GM21526 (cell line): ENCODE data around the gene SIX4.

Source experiments
- ATAC-seq: cut with Tn5 transposase; IDR thresholded peaks from one replicate; pipeline ENCODE4 v1.9.1; 2021; ENCODE audit warnings: moderate library complexity; ENCODE audit not compliant: unreplicated experiment, low FRiP score

Gene SIX4

DNA sequence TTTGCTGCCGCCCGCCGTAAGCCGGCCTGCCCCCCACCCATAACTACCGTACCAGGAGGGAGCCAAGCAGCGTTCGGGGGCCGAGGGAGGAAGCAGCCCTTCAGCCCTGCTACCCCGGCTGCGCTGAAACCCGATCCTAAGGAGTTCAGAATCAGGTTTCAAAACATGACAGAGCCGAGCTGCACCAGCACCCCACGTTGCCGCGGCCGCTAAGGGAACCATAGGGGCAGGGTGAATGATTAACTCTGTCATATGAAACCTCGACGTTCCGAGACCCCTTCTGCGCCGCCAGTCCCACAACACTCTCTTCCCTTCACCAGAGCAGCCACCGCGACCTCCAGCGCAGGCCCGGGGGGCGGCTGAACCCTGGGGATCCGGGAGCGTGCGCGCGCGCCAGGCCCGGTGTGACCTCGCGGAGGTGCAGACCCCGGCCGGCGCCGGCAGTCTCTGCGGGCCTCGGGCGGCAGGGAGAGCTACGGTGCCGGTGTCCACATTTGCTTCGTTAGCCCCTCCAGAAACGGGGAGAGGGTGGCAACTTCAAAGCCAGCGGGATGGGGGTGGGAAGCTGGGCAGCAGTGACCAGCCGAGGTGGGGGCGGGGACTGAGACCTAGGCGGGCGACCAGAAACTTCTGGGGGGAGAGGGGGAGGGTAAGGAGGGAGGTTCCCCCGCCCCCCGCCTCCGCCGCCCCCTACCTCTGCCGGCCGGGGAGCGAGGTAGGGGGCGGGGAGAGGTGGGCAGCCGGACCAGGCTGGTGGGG is 1.6 kb downstream of the SIX4 start:
- ATAC-seq: no peak

DNA sequence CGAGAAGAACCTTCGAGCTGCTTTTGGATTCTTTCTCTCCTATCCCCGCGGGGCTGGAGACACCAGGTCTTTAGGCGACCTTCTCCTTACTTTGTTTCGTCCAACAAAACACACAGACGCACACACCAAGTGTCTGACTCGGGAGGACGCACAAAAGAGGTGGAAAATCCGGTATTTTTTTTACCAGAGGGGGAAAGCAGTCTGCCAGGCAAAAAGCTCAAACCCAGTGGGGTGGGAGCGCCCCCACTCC is 2.1 kb downstream of the SIX4 start:
- no peak for ATAC-seq

DNA sequence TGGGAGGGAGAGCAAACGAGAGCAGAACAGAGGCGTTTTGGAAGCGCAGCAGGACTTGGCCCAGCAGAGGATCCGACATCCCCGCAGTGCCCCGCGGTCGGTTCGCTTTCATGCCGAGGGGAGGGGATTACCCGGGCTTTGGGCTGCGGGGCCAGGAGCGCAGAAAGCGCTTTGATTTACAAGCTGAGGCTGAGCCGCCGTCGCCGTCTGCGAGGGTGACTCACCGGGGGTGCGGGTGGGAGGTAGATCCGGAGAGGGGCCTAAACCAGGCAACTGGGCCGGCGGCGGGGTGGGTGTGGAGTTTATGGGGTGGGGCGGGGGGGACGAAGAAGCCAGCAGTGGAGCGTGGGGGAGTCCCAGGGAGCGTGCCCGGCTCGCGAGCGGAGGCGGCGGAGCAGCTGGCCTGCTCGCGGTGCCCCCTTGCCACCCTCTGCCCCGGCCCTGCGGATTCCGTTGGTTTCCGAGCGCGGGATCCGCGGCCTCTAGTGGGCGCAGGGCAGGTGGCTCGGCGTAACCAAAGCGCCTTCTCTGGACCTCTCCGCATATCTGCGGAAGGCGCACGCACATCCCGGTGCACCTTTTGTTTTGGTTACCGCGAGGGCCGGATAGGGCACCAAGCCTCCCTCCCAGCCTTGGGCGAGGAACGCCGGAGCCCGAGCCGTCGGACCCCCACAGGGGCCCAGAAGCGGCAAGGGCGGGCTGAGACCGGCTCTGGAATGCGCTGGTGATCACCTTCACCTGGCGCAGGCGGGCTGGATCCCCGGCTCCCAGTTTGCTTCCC is 2.6 kb downstream of the SIX4 start:
- no peak for ATAC-seq

DNA sequence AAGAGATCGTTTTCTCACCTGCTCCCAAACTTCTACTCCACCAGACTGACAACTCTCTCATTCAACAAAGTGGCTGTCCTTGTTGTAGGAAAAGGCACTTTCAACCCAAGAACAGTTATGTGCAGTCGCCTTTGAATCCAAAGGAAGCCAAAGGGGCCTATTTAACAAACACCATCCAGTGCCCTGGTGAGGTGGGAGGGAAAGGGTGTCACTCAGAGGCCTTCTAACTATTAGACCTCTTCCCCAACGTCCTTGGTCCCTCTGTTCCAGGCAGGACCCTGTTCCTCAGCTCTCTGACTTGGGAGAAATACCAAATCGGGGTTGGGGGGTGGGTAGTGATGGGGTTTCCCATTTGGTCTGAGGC is 3.2 kb downstream of the SIX4 start:
- ATAC-seq: no peak

DNA sequence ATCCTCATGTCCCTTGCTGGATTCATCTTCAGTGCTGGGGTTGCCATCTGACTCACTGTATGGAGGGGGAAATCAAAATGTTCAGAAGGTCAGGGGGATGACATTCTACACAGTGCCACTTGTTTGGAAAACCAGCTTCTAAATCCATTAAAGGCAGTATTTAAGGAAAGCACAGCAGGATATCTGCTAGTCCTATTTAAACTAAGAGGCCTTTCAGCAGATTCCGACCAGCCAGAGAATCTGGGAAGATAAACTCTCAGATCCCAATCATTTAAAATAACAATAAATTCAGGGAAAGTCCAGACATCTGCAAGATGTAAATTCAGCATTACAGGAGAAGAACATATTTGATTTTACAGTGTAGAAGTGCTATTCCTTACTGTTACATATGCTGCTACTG is 3.8 kb downstream of the SIX4 start:
- ATAC-seq: no peak

DNA sequence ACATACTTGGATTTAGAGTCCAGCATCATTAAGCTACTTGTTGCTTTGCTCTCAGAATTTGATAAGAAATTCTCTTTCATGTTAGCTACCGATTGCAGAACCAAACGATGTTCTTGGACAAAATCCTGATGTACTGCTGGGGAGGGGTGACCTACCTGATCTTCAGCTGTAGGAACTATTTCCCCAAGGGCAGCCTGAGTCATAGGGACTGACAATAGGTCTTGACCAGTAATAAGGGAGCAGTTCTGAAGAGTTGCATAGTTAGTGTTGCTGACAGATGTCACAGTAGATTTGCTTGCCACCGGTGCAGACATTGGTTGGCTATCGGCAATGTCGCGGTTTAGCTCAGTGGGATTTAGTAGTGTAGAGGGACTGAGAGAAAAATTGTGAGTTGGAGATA is 10.6 kb downstream of the SIX4 start:
- no peak for ATAC-seq

DNA sequence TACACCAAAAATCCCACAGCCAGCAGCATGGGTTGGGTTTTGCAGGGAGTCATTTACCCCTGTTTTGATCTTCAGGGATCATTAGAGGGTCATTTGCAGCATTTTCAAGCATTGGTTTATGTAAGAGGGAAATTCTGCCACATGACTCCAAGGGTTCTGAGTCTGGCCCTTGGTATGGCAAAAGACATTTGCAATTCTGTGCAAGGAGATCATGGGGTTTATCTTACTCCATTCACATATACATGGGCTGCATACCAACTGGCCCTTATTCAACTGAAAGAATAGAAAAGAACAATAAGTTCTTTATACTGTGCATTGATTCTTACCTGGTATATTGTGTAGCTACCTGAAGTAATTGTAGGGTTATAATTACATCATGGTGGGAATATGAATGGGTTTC is 13.7 kb downstream of the SIX4 start:
- no peak for ATAC-seq

DNA sequence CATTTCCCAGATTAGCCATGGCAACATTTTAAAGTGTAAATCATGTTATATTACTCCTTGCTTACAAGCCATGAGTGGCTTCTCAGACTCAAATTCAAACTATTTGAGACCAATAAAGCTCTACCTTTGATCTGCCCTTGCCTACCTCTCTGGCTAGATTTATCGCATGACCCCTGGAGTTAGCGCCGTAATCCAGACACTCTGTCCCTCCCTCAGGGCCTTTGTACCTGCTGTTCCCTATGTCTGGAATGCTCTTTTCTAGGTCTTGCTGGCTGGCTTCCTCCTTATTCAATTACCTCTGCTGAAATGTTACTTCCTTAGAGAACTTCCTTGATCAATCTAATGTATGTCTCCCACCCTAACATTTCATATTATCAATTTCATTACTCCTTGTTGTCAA is 16.3 kb downstream of the SIX4 start:
- no peak for ATAC-seq

DNA sequence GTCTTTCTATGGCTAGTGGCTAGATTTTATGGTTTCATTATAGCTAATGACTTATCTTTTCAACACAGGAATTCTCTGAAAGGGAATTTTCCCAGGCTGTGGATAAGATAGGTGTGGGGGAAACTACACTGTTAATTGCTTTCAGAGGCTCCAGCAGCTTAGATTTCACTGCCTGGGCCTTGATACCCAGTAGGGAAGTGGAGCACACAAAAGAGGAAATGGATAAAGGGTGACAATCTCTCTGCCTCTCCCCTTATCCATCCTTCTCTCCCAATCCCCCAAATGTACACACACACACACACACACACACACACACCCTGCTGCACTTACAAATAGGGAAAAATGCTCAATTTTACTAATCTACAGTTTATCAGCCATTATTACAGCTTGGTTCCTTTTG is 19.1 kb downstream of the SIX4 start:
- no peak for ATAC-seq

DNA sequence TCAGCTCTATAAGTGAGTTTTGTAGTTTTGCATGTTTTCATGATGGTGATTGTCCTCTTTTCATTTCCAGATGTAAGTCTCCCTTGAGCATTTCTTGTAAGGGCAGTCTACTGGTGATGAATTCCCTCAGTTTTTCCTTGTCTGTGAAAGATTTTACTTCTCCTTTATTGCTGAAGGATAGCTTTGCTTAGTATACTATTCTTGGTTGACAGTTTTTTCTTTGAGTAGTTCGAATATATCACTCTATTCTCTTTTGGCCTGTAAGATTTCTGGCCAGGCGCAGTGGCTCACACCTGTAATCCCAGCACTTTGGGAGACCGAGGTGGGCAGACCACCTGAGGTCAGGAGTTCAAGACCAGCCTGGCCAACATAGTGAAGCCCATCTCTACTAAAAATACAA is 23.6 kb downstream of the SIX4 start:
- ATAC-seq: no peak

DNA sequence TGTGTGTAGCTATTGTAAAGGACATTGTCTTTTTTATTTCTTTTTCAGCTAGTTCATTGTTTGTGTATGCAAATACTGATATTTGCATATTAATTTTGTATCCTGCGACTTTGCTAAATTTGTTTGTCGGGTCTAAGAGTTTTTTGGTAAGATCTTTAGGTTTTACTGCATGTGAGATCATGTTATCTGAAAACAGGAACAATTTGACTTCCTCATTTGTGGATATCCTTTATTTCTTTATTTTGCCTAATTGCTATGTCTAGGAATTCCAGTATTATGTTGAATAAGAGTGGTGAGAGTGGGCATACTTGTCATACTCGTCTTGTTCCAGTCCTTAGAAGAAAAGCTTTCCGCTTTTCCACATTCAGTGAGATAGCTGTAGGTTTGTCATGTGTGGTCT is 28.8 kb downstream of the SIX4 start:
- no peak for ATAC-seq

DNA sequence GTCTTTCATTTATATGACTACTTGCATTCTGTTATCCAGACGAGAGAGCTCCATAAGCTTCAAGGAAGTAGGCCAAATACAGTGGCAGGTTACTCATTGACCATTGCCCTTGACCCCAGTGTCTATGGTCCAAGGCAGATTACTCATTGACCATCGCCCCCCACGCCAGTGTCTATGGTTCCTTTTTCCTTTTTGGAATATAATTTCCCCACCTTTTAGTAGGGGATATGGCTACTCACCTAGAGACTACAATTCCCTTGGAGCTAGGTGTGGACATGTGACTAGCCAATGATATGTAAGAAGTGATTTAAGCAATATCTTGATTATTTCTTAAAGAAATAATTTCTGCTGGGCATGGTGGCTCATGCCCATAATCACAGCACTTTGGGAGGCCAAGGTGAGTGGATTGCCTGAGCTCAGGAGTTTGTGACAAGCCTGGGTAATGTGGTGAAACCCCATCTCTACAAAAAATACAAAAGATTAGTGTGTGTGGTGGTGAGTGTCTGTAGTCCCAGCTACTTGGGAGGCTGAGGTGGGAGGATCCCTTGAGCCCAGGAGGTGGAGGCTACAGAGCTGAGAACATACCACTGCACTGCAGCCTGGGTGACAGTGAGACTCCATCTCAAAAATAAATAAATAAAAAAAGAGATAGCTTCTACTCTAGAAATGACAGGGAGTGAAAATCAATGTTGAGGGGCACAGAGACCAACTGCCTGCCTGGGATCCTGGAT is 32.6 kb downstream of the SIX4 start:
- no peak for ATAC-seq

DNA sequence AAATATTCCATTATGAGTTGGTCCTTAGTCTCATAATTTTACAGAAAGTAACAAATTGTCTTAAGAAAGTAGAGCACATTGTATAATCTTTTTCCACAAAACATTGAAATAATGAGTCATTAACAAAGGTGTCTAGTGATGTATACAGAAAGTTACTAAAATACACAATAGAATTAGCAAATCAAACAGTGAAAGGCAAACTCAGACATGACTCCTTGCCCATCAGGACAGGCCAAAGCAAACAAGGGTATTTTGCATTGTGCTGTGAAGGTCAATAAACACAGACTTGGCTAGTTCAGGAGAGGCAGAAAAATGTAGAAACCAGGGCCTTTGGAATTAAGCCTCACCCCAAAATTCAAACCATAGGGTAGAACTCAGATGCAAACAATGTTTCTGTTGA is 37.3 kb downstream of the SIX4 start:
- ATAC-seq: no peak

DNA sequence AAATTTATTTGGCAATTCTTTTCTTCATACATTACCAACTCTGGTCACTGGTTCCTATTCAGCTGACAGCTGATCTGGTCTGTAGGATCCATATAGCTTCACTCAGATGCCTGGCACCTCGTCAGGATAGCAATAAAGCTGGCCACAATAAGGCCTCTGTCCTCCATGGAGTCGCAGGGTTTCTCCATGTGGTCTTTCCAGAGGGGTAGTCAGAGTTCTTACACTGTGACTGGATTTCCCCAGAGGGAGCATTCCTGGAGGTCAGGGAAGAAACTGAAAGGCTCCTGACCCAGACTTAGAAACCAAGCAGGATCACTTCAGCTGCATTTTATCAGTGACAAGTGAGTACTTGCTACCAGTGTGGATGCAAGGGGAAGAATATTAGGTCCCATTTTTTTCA is 39.9 kb downstream of the SIX4 start:
- ATAC-seq: no peak

DNA sequence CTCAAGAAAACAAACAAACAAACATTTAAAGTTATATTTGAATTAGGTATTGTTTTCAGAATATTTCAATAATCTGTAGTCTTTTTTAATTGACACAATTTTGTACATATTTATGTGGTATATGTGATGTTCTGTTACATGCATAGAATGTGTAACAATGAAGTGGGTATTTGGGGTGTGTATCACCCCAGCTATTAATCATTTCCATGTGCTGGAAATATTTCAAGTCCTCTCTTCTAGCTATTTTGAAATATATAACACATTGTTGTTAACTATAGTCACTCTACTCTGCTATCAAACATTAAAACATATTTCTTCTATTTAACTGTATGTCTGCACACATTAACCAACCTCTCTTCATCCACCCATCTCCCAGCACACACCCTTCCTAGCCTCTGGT is 42.9 kb downstream of the SIX4 start:
- ATAC-seq: no peak

DNA sequence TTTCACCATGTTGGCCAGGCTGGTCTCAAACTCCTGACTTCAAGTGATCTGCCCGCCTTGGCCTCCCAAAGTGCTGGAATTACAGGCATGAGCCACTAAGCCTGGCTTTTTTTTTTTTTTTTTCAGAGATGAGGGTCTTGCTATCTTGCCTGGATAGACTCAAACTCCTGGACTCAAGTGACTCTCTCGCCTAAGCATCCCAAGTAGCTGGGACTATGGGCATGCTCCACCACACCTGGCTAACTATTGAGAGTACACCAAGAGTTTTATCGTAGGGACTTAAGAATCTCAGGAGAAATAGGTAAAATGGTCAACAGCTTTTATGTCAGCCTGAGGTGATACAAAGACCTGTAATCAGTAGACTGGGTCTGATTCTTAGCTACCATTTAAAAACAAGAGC is 43.6 kb downstream of the SIX4 start:
- ATAC-seq: no peak

DNA sequence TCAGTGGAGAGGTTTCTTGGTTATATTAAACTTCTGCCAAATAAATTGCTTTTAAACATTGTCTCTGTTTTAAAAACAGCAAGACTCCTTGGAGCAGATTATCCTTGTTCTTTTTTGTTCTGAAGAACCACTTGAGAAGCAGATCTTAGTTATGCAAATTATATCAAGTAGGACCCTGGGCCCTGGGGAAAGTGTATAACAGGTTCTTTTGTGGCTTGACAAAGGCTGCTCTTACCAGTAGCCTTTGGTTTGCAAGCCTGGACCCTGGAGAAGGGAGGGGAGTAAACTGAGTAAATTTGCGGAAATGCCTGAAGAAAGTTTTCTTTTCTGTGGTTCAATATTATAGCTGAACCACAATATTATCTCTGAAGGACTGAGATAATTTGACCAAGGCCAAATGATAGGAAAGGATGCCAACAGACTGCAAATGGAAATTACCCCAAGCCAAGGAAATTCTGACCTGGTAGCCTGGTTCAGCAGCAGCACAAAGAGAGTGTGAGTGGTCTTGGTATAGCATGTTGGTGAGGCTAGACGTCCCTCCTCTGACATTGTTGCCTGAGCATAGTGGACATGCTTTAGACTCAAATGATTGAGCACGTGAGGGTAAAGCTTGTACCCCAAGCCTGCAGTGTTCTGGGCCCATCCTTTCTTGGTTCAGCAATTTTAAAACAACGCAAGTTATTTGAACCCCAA is 44.4 kb downstream of the SIX4 start:
- ATAC-seq: no peak

DNA sequence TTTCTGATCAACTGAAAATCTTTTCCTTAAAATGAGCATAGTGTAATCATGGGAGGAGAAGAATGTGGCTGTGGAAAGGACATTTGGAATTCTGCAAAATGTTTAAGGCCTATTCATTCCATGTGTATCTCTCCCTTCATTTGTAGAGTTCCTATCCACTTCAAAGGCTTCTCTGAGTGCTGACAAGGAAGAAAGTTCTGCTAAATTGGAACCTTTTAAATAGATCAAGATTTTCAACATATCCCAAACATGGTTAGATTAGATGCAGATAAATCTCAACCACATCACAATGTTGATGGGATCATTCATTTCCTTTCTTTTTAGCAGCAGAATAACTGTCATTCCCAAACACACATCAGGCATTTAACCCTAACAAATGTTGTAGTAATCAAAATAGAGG is 46.5 kb downstream of the SIX4 start:
- ATAC-seq: no peak

DNA sequence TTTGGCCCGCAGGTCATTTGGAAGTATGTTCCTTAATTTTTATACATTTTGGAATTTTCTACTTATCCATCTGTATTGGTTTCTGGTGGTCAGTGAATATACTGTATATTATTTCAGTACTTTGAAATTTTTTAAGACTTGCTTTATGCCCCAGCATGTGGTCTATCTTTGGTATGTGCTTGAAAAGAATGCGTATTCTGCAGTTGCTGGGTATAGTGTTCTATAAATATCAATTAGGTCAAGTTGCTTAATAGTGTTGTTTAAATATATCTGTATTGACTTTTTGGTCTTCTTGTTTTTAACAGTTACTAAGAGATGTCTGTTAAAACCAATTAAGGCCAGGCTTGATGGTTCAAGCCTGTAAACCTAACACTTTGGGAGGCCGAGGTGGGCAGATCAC is 53.2 kb downstream of the SIX4 start:
- no peak for ATAC-seq

DNA sequence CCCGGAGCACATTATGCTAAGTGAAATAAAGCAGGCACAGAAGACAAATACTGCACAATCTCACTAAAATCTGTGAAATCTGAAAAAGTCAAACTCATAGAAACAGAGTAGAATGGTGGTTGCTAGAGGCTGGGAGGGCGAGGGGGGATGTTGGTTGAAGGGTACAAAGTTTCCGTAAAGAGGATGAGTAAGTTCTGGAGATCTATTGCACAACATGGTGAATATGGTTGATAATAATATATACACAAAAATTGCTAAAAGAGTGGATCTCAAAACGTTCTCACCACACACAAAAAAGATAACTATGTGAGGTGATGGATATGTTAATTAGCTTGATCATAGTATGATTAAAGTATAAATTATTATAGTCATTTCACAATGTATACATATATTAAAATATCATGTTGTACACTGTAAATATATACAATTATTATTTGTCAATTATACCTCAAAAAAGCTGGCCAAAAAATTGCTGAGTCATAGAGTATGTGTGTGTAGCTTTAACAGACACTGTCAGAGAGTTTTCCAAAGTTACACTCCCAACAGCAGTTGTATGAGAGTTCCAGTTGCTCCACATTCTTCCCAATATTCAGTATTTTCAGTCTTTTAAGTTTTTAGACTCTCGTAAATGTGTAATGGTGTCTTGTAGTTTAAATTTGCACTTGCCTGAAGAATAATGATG is 55.6 kb downstream of the SIX4 start:
- ATAC-seq: no peak

DNA sequence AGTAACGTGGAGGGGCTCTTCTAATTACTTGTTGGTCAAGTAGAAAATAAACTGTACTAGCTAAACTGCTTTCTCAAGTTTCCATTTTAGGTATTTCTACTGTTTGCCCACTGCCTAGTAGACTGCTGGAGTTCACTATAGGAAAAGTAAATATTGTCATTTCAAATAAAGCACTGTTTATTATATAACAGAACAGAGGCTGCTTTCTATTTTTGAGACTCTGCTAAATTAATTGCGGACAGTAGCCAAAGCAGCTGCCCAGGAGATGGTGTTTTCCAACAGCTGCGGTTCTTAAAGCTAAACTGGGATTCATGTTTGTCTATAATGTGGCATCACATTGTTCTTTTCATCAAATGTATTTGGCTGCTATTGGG is 59.0 kb downstream of the SIX4 start:
- ATAC-seq: no peak
